WI38 (cell line): ENCODE data around the gene RHBDF2.

Source experiments
- H3K4me3 ChIP-seq: 2 replicates; pipeline ENCODE4 v1.5.1; 2011; ENCODE audit warnings: low read depth, mild to moderate bottlenecking, control low read depth, low read length
- TF ChIP-seq, protein P1 (sequence below): IDR thresholded peaks from 2 replicates; pipeline ENCODE4 v1.5.1; 2012; ENCODE audit warnings: low read depth, mild to moderate bottlenecking, control low read depth, low read length

Gene RHBDF2

DNA sequence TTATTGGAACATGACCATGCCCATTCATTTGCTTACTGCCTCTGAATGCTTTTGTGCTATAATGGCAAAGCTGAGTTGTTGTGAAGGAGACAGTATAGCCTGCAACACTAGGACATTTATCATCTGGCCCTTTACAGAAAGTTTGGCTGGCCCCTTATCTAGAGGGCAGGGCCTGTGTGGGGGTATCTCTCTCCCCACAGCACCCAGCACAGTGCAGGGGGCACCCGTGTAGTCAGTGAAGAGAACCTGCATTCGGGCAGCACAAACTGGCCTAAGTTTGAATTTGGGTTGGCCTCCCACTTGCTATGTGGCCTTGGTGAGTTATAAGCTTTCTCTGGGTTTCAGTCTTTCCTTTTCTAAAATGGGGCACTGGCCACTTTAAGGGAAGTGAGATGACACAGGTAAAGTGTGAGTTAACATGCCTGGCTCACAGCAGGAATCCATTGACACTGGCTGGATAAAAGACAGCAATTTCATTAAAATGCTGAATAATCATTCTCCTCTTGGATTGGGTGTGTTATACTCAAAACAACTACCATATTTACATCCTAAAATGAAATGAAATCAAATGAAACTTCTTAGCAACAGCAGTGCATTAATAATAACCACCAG is 60.4 kb downstream of the RHBDF2 start:
- TF ChIP-seq, protein P1, sequence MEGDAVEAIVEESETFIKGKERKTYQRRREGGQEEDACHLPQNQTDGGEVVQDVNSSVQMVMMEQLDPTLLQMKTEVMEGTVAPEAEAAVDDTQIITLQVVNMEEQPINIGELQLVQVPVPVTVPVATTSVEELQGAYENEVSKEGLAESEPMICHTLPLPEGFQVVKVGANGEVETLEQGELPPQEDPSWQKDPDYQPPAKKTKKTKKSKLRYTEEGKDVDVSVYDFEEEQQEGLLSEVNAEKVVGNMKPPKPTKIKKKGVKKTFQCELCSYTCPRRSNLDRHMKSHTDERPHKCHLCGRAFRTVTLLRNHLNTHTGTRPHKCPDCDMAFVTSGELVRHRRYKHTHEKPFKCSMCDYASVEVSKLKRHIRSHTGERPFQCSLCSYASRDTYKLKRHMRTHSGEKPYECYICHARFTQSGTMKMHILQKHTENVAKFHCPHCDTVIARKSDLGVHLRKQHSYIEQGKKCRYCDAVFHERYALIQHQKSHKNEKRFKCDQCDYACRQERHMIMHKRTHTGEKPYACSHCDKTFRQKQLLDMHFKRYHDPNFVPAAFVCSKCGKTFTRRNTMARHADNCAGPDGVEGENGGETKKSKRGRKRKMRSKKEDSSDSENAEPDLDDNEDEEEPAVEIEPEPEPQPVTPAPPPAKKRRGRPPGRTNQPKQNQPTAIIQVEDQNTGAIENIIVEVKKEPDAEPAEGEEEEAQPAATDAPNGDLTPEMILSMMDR = no peak
- H3K4me3 ChIP-seq = no peak overlapping the region

GRCh38 chr17:76439314-76439928 is 61.8 kb downstream of the RHBDF2 start:
- TF ChIP-seq, protein P1 = no peak
- H3K4me3 ChIP-seq = no peak overlapping the region

GRCh38 chr17:76438906-76439305 is 62.3 kb downstream of the RHBDF2 start:
- H3K4me3 ChIP-seq = no peak overlapping the region
- TF ChIP-seq, protein P1 = no peak

DNA sequence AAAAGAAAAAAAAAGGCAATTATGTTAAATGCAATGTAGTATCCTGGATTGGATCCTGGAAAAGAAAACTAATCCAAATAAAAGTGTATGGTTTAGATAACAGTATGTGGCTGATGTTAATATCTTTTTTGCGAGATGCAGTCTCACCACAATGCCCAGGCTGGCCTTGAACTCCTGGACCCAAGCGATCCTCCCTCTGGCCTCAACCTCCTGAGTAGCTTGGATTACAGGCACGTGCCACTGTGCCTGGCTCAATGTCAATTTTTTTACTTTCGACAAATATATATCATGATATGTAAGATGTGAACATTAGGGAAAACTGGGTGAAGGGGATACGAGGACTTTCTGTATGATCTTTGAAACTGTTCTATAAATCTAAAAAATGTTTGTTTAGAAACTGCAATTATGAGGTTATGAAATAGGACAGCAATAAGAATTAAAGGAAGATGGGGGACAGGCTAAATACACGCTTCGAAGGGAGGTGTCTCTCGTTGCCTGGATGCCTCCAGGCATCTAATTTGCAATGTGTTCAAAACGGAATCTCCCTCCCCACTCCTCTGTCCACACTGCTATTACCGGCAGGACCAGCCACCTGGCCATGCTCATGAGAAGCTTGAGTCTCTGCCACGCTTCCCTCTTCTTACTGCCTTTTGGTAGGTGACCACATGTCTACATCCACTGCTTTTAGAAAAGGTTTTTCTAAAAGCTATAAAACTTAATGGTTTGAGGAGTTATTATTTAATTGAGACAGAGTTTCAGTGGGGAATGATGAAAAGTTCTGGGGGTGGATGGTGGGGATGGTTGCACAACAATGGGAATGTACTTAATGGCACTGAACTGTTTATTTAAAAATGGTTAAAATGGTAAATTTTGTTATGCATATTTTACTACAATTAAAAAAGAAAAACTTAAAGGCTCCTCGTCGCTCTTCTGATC is 63.5 kb downstream of the RHBDF2 start:
- no peak overlapping the region for H3K4me3 ChIP-seq
- TF ChIP-seq, protein P1 = no peak

DNA sequence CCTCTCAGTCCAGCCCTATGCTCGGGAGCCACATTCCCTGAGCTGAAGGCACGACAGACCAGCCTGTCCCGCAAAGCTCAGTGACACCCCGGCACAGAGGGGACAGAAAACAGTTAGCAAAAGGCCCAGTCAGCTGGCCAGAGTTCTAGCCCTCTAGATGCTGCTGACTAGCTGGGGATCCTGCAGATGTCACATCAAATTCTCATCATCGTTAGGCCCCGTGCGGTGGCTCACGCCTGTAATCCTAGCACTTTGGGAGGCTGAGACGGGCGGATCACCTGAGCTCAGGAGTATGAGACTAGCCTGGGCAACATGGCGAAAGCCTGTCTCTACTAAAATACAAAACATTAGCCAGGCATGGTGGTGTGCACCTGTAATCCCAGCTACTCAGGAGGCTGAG is 65.5 kb downstream of the RHBDF2 start:
- no peak overlapping the region for H3K4me3 ChIP-seq
- TF ChIP-seq, protein P1 = no peak

GRCh38 chr17:76434870-76435269 is 66.4 kb downstream of the RHBDF2 start:
- TF ChIP-seq, protein P1 = no peak
- H3K4me3 ChIP-seq = no peak overlapping the region

DNA sequence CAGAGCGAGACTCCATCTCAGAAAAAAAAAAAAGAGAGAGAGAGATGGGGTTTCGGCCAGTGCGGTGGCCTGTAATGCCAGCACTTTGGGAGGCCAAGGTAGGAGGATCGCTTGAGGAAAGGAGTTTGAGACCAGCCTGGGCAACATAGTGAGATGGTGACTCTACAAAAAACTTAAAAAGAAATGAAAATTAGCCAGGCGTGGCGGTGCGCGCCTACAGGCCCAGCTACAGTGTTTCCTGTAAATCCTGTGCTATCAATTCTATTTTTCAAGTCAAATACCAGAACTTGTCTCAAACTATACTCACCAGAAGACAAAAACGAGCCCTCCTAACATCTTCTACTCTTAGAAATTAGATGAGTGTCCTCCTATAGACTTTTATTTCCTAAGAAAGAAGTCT is 67.5 kb downstream of the RHBDF2 start:
- TF ChIP-seq, protein P1 = no peak
- no peak overlapping the region for H3K4me3 ChIP-seq
